Measurements from ENCODE around the gene ZNF174. TPM values are rescaled to one million over a fixed set of nuclear protein-coding genes. Genes with fewer than 3 reads are reported as not detected.

The ZNF174 gene
- total RNA-seq, result 10 to 100 TPM in 1 of 2 experiments, 1 to 10 TPM in 1; 9.8 to 10.5 TPM

DNA sequence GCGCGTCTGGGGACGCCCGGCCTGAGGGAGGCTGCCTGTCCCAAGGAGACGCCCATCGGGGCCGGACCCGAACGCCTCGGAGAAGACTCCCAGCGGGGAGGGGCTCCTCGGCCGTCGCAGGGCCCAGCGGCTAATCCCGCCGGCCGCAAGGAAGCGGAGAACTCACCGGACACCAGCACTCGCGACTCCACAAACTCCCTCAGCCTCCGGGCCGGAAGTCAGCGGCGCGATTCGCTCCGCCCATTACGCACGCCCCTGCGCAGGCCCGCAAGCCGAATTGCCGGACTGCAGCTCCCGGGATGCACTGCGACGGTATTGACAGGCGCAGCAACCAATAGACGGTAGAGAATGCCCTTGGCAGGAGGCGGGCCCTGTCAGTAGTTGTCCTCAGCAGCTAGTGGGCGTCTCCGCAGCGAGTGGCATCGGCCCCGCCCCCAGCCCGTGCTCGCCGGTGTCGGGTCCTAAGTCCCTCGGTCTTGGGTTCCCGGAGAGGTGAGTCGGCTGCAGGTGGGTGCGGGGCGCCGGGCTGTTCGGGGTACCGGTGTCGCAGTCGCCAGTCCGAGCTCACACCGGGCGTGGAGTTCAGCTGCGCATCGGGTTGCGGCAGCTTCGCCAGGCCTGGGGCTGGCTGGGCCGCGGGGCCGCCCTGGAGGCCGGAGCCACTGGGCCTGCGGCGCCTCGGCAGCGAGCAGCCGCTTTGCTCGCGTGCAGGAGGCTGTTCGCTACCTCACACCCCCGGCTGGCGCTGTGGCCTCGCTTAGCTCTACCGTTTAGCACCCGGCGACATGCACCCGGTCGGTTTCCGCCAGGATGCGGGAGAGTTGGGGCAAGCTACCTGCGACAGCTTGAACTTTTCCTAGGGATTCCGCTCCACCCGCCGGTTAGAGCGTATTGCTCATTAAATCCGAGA, at the start of gene ZNF174, which contains the start of gene ZSCAN32:
Gene ZNF174 (plus strand): TSS at position 437 of the 910 bp plus-strand sequence. CDS start 790 bp downstream, outside the sequence.
Gene ZSCAN32 (minus strand): TSS at position 226 of the 910 bp plus-strand sequence. CDS start 3,447 bp downstream, outside the sequence.
- Mint-ChIP-seq H3K4me1 (peaks cover 23% of the 10 kb centered on the region), H3K36me3 (peaks cover 70% of the 10 kb centered on the region), H3K4me3 (peak within 1 kb of the TSS; percentile 97), H3K27me3 (no peaks in the 10 kb centered on the region), H3K9me3 (peaks cover 30% of the 10 kb centered on the region), H3K27ac (peak within 1 kb of the TSS; percentile 87)
- DNase-seq, result peak; percentile 99

DNA sequence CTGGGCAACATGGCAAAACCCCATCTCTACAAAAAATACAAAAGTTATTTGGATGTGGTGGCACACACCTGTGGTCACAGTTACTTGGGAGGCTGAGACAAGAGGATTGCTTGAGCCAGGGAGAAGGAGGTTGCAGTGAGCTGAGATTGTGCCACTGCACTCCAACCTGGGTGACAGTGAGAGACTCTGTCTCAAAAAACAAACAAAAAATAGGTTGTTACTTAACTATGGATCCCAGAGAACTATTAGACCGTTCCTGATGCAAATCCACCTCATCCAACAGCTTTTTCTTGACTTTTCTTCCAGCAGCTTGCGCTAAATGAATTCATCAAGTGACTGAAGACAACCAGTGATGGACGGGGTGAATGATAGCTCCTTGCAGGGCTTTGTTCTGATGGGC, 45.4 kb upstream of the ZNF174 start, which contains the start of gene OR2C1:
Gene OR2C1 (plus strand): TSS at position 301 of the 400 bp plus-strand sequence. CDS start 52 bp downstream, at position 353.
- DNase-seq, result no peak
- H3K27me3 Mint-ChIP-seq, result peaks cover under 1% of the 10 kb centered on the region
- H3K4me1 Mint-ChIP-seq, result no peaks in the 10 kb centered on the region
- no peak within 1 kb of the TSS for H3K27ac Mint-ChIP-seq
- H3K9me3 Mint-ChIP-seq, result peaks cover 5% of the 10 kb centered on the region
- no peak within 1 kb of the TSS for H3K4me3 Mint-ChIP-seq
- peaks cover 5% of the 10 kb centered on the region for H3K36me3 Mint-ChIP-seq

DNA sequence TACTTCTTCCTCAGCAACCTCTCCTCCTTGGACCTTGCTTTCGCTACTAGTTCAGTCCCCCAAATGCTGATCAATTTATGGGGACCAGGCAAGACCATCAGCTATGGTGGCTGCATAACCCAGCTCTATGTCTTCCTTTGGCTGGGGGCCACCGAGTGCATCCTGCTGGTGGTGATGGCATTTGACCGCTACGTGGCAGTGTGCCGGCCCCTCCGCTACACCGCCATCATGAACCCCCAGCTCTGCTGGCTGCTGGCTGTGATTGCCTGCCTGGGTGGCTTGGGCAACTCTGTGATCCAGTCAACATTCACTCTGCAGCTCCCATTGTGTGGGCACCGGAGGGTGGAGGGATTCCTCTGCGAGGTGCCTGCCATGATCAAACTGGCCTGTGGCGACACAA, 44.9 kb upstream of the ZNF174 start:
- H3K9me3 Mint-ChIP-seq, result peaks cover 5% of the 10 kb centered on the region
- peaks cover 5% of the 10 kb centered on the region for H3K36me3 Mint-ChIP-seq
- H3K27me3 Mint-ChIP-seq, result peaks cover 6% of the 10 kb centered on the region
- H3K27ac Mint-ChIP-seq, result no peak overlapping the region
- H3K4me3 Mint-ChIP-seq, result no peak overlapping the region
- no peak for DNase-seq
- H3K4me1 Mint-ChIP-seq, result no peaks in the 10 kb centered on the region

DNA sequence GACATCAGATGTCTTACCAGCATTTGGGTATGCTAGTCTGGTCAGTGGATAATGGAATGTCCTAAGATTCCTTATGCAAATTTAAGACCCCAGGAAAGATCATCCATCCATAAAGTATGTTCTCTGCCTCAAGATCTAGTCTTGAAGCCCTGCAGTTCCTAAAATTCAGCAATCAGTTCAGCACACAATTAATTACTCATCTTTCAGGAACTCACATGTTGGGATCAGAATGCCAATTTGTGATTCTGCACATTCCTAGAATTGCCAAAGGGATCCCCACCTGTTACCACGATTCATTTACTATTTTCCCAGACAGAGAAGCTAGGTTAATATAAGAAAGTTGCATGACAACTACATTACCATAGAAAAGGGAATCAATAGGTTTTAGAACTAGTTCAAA, 42.1 kb upstream of the ZNF174 start:
- Mint-ChIP-seq H3K4me3 (no peak overlapping the region), H3K27me3 (peaks cover 10% of the 10 kb centered on the region), H3K36me3 (peaks cover 6% of the 10 kb centered on the region), H3K27ac (no peak overlapping the region), H3K4me1 (no peaks in the 10 kb centered on the region), H3K9me3 (peaks cover 9% of the 10 kb centered on the region)
- DNase-seq, result no peak

DNA sequence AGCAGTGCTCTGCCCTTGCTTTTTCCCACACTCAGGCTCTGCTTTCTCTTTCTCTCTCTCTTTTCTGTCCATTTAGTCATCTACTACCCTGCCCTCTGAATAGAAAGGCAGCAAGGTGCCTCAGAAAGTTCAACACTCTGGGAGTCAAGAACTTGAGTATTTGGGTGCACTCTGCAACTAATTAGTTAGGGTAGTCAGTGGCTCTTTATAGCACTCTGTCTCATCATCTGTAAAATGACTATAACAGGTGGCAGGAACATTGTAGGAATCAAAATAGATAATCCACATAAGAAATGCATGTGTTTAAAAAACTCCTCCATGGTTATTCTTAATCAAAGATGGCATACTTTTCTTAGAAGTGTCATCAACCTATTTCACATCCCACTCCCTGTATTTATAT, 38.1 kb upstream of the ZNF174 start:
- H3K27ac Mint-ChIP-seq, result no peak overlapping the region
- peaks cover 23% of the 10 kb centered on the region for H3K36me3 Mint-ChIP-seq
- H3K9me3 Mint-ChIP-seq, result peaks cover 24% of the 10 kb centered on the region
- H3K4me3 Mint-ChIP-seq, result no peak overlapping the region
- peaks cover 8% of the 10 kb centered on the region for H3K4me1 Mint-ChIP-seq
- DNase-seq, result no peak
- H3K27me3 Mint-ChIP-seq, result peaks cover 10% of the 10 kb centered on the region

DNA sequence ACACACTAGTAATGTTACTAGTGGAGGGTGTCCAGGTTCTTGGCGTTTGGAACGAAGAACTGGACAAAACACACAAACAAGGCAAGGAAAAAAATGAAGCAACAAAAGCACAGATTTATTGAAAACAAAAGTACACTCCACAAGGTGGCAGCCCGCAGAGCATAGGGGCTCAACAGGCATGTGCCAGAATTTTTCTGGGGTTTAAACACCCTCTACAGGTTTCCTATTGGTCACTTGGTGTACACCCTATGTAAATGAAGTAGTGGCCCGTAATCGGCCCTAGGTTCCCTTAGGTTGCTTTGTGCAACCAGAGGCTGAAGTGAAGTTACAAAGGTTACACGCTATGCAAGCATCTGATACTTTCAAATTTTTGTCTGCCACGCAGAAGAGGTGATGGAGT, 37.2 kb upstream of the ZNF174 start:
- Mint-ChIP-seq H3K4me3 (peak overlapping the region; percentile 20), H3K9me3 (peaks cover 24% of the 10 kb centered on the region), H3K27ac (peak overlapping the region; percentile 50), H3K27me3 (peaks cover 10% of the 10 kb centered on the region), H3K4me1 (peaks cover 8% of the 10 kb centered on the region), H3K36me3 (peaks cover 26% of the 10 kb centered on the region)
- no peak for DNase-seq

DNA sequence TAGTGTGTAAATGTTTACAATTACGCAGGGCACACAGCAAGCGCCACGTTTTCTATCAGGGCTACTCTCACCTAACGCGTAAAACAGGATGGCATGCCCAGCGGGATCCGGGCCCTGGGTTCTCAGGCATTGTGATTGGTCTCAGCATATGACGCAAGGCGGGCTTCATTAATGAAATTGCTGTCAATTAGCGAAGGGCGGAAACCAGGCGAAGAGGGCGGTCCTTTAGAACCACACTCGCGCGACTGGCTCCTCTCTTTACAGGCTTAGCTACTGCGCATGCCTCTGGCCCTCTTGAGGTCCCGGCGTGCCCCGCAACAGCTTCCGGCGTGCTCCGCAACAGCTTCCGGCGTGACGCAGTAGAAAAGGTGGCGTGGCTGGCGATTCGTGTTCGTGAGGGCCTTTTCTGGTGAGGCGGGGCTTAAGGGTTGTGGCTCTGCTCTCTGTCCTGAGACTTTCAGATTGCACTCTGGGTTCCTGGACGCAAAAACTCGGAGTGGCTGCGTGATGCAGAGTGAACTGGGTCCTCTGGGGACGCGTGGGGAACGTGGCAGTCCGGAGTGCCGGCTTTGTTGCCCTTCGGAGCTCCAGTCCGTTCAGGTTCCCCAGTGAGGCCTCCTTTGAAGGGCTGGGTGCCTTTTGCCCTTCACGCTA, 36.1 kb upstream of the ZNF174 start:
- Mint-ChIP-seq H3K36me3 (peaks cover 26% of the 10 kb centered on the region), H3K4me3 (peak overlapping the region; percentile 92), H3K27ac (peak overlapping the region; percentile 94), H3K9me3 (peaks cover 24% of the 10 kb centered on the region), H3K4me1 (peaks cover 8% of the 10 kb centered on the region), H3K27me3 (peaks cover 10% of the 10 kb centered on the region)
- DNase-seq, result peak; percentile 92

DNA sequence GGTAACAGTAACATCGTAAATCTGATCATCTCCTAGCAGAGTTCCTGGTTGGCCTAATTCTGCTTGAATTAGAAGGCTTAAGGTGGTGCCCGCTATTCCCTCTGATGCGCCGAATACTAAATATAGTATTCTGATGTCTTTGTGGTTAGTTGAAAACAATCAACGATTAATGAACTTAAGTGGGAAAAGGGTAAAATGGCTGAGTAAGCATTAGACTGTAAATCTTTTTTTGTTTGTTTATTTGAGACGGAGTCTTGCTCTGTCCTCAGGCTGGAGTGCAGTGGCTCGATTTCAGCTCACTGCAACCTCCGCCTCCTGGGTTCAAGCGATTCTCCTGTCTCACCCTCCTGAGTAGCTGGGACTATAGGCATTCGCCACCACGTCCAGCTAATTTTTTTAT, 31.9 kb upstream of the ZNF174 start:
- Mint-ChIP-seq H3K4me3 (no peak overlapping the region), H3K4me1 (peaks cover 8% of the 10 kb centered on the region)

DNA sequence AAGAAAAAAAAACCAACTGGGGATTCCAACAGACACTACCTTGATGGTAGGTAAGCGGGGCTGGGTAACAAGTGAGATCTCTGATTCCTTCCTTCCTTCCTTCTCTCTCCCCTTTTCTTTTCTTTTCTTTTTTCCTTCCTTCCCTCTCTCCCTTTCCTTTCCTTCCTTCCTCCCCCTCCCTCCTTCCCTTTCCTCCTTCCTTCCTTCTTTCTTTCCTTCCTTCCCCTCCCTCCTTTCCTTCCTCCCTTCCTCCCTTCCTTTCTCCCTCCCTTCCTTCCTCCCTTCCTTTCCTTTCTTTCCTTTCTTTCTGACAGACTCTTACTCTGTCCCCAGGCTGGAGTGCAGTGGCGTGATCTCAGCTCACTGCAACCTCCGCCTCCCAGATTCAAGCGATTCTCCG, 25.3 kb upstream of the ZNF174 start:
- H3K36me3 Mint-ChIP-seq, result peaks cover 79% of the 10 kb centered on the region
- peaks cover 53% of the 10 kb centered on the region for H3K9me3 Mint-ChIP-seq
- DNase-seq, result no peak
- no peak overlapping the region for H3K4me3 Mint-ChIP-seq
- no peaks in the 10 kb centered on the region for H3K4me1 Mint-ChIP-seq
- no peak overlapping the region for H3K27ac Mint-ChIP-seq
- H3K27me3 Mint-ChIP-seq, result no peaks in the 10 kb centered on the region

More for the DNA sequence above, 31.9 kb upstream of the ZNF174 start:
- Mint-ChIP-seq H3K27ac (no peak overlapping the region), H3K36me3 (peaks cover 40% of the 10 kb centered on the region), H3K27me3 (no peaks in the 10 kb centered on the region), H3K9me3 (peaks cover 20% of the 10 kb centered on the region)
- DNase-seq, result no peak

DNA sequence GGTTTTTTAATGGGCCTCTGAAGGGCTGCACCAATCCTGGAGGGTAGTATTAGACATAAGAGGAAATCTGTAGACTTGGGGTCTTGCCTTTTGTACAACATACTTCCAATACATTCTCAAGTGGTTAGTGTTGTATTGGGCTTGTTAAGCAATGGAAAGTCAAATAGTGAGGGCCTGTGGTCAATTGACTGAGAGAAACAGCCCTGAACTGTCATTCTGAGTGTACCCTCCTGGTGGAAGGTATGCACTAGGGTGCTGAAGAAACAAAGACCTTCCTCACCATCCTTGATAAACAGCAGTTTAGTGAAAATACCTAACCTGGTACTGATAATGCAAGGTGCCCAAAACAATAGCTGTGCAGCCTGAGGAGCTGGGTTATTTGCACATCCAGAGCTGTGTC, 23.1 kb upstream of the ZNF174 start:
- no peak overlapping the region for H3K27ac Mint-ChIP-seq
- H3K36me3 Mint-ChIP-seq, result peaks cover 95% of the 10 kb centered on the region
- H3K9me3 Mint-ChIP-seq, result peaks cover 71% of the 10 kb centered on the region

DNA sequence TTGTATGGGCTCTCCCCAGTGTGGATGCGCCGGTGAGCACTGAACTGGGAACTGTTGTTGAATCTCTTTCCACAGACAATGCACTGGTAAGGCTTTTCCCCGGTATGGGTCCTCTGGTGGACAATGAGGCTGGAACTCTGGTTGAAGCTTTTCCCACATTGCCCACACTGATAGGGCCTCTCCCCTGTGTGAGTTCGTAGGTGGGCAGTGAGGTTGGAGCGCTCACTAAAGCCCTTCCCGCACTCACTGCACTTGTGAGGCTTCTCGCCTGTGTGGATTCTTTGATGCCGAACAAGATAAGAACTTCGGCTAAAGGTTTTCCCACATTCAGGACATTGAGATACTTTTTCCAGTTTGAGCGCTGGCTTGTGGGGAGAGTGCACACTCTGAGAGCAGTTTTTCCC, 18.0 kb upstream of the ZNF174 start:
- Mint-ChIP-seq H3K4me3 (no peak overlapping the region), H3K9me3 (peaks cover 66% of the 10 kb centered on the region), H3K4me1 (no peaks in the 10 kb centered on the region), H3K27ac (no peak overlapping the region), H3K36me3 (peaks cover 98% of the 10 kb centered on the region), H3K27me3 (no peaks in the 10 kb centered on the region)
- no peak for DNase-seq

More for the DNA sequence above, 23.1 kb upstream of the ZNF174 start:
- Mint-ChIP-seq H3K4me1 (no peaks in the 10 kb centered on the region), H3K4me3 (no peak overlapping the region), H3K27me3 (no peaks in the 10 kb centered on the region)
- no peak for DNase-seq

DNA sequence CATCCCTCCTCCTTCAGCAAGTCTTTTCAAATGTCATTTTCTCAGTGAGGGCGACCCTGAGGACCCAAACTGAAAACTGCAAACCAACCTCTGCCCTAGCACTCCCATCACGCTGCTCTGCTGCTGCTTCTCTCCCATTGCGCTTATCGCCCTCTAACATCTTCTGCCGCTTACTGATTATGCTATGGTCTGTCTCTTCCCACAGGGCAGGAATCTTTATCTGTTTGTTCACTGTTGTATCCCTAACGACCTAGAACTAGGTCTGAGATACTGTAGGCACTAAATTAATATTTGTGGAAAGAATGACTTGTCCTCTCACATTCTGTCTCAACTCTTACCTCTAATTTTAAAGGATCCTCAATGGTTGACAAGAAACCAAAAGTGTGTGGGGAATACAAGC, 12.7 kb upstream of the ZNF174 start:
- Mint-ChIP-seq H3K27me3 (no peaks in the 10 kb centered on the region), H3K36me3 (peaks cover 94% of the 10 kb centered on the region), H3K9me3 (peaks cover 59% of the 10 kb centered on the region), H3K4me1 (no peaks in the 10 kb centered on the region), H3K27ac (no peak overlapping the region), H3K4me3 (no peak overlapping the region)
- no peak for DNase-seq

DNA sequence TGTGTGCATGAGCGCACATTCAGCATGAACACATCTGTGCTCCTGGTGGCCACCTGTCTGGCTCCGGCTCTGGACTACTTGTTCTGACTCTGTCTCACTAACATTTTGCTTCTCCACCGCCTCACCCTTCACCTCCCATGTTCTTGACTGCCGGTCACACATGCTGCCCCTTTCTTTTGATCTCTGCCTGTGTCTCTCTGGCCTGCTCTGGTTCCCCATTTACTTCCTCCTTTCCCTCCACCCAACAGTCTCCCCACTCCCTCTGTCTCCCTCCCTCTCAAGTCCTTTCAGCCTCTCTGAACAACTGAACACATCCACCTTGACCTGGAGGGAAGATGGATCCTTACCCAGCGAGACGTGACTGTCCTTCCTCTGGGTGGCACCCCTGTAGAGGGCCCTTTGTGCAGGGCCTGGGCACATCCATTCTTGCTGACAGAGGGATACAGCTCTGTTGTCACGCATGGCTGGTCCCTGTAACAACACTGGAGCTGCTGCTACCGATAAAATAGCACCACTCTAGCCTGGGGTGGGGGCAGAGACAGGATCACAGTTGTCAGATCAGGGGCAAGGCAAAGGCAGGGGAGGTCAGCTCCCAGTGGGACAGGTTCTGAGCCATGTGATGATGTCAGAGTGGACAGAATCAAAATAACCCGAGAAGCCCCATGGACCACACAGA, 11.2 kb upstream of the ZNF174 start:
- no peak overlapping the region for H3K27ac Mint-ChIP-seq
- no peak for DNase-seq
- H3K27me3 Mint-ChIP-seq, result no peaks in the 10 kb centered on the region
- H3K9me3 Mint-ChIP-seq, result peaks cover 56% of the 10 kb centered on the region
- no peak overlapping the region for H3K4me3 Mint-ChIP-seq
- peaks cover 7% of the 10 kb centered on the region for H3K4me1 Mint-ChIP-seq
- peaks cover 94% of the 10 kb centered on the region for H3K36me3 Mint-ChIP-seq

DNA sequence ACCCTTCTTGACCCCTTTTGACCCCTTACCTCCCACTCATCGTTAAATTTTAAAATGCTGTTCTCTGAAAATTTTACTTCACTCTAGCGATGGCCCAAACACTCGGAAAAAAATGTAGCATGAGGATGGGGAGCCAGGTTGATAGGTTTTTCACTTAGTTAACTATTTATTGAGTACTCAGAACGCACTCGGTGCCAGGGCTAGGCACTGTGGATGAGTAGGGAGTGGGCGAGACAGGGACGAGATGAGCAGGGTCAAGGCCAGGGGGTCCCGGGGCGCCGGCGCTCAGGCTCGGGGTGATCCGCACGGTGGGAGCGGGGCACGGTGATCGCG, 603 bp upstream of the ZNF174 start:
- Mint-ChIP-seq H3K27ac (peak overlapping the region; percentile 87), H3K27me3 (no peaks in the 10 kb centered on the region), H3K36me3 (peaks cover 71% of the 10 kb centered on the region), H3K4me1 (peaks cover 23% of the 10 kb centered on the region), H3K4me3 (peak overlapping the region; percentile 97), H3K9me3 (peaks cover 29% of the 10 kb centered on the region)
- DNase-seq, result no peak
